ENCODE results near the gene CACNA1I.

The CACNA1I gene

GRCh38 chr22:39648630-39648950 is 78.0 kb downstream of the CACNA1I start:
- DNase-seq (ENCODE audit: low read depth, low spot score), result no peak

- DNase-seq (ENCODE audit: low read depth, low spot score), result no peak
Observed at GRCh38 chr22:39649500-39650089, 79.0 kb downstream of the CACNA1I start.

GRCh38 chr22:39651053-39651996 is 80.8 kb downstream of the CACNA1I start:
- DNase-seq (ENCODE audit: low read depth, low spot score), result no peak

- no peak for DNase-seq (ENCODE audit: low read depth, low spot score)
Observed at GRCh38 chr22:39652990-39653786, 82.6 kb downstream of the CACNA1I start.

GRCh38 chr22:39653787-39654077 is 83.2 kb downstream of the CACNA1I start:
- no peak for DNase-seq (ENCODE audit: low read depth, low spot score)

- DNase-seq (ENCODE audit: low read depth, low spot score), result no peak
Observed at GRCh38 chr22:39654131-39654926, 83.8 kb downstream of the CACNA1I start.

- no peak for DNase-seq (ENCODE audit: low read depth, low spot score)
Observed at GRCh38 chr22:39655004-39655579, 84.5 kb downstream of the CACNA1I start.

- no peak for DNase-seq (ENCODE audit: low read depth, low spot score)
Observed at GRCh38 chr22:39655831-39656230, 85.3 kb downstream of the CACNA1I start.

- DNase-seq (ENCODE audit: low read depth, low spot score), result no peak
Observed at GRCh38 chr22:39656495-39657490, 86.2 kb downstream of the CACNA1I start.

GRCh38 chr22:39658367-39658766 is 87.8 kb downstream of the CACNA1I start:
- DNase-seq (ENCODE audit: low read depth, low spot score), result no peak

- DNase-seq (ENCODE audit: low read depth, low spot score), result no peak
Observed at GRCh38 chr22:39658806-39659463, 88.4 kb downstream of the CACNA1I start.

- no peak for DNase-seq (ENCODE audit: low read depth, low spot score)
Observed at GRCh38 chr22:39661501-39661841, 90.9 kb downstream of the CACNA1I start.

GRCh38 chr22:39661842-39662685 is 91.5 kb downstream of the CACNA1I start:
- no peak for DNase-seq (ENCODE audit: low read depth, low spot score)

- DNase-seq (ENCODE audit: low read depth, low spot score), result no peak
Observed at GRCh38 chr22:39662686-39663052, 92.1 kb downstream of the CACNA1I start.

- DNase-seq (ENCODE audit: low read depth, low spot score), result no peak
Observed at GRCh38 chr22:39663751-39664150, 93.2 kb downstream of the CACNA1I start.

GRCh38 chr22:39664485-39665200 is 94.1 kb downstream of the CACNA1I start:
- DNase-seq (ENCODE audit: low read depth, low spot score), result no peak

- no peak for DNase-seq (ENCODE audit: low read depth, low spot score)
Observed at GRCh38 chr22:39665229-39665628, 94.7 kb downstream of the CACNA1I start.
